Cardiac muscle cell (in vitro differentiated cells and primary cell): Measurements from ENCODE around the gene PADI6. TPM values are rescaled to one million over a fixed set of nuclear protein-coding genes. Genes with fewer than 3 reads are reported as not detected.

Source experiments
- DNase-seq, 2 donors: peaks; one replicate each; pipeline versions ENCODE4 v3.0.0 to v3.0.0-alpha.2; 2010 to 2017; ENCODE audit warnings: low read depth in 1 of 2, low spot score in 1 of 2
- H3K27ac ChIP-seq: fragments of 200-600 bp; sonication (generic); 2 replicates; pipeline ENCODE4 v1.5.1; 2016
- H3K27me3 ChIP-seq: fragments of 200-600 bp; sonication (generic); 2 replicates; pipeline ENCODE4 v1.6.0; 2016; ENCODE audit warnings: control low read depth
- H3K36me3 ChIP-seq: fragments of 200-600 bp; sonication (generic); 2 replicates; pipeline ENCODE4 v1.5.1; 2016; ENCODE audit warnings: control low read depth
- H3K4me1 ChIP-seq: fragments of 200-600 bp; sonication (generic); 2 replicates; pipeline ENCODE4 v1.8.1; 2017; ENCODE audit warnings: low read depth, mild to moderate bottlenecking, mixed run types
- H3K4me3 ChIP-seq: fragments of 200-600 bp; sonication (generic); 2 replicates; pipeline ENCODE4 v1.5.1; 2016; ENCODE audit warnings: mild to moderate bottlenecking
- H3K9me3 ChIP-seq: fragments of 200-600 bp; sonication (generic); 2 replicates; pipeline ENCODE4 v1.5.1; 2017; ENCODE audit warnings: low read depth, mild to moderate bottlenecking, control low read depth
- polyA plus RNA-seq: library from polyadenylated mRNA; unstranded; fragments of >200 nt; fragmentation: Nextera tagmentation; extraction: Ambion mirVana; gene quantifications from 2 replicates; pipeline ENCODE4 v1.2.1, GENCODE V29; 2016
- total RNA-seq: library from RNA; depleted of rRNA; stranded (reverse); fragments of >200 nt; gene quantifications from 2 replicates; pipeline ENCODE4 v1.2.3, GENCODE V29; 2016
- TF ChIP-seq, protein P1 (sequence below): IDR thresholded peaks from 2 replicates; pipeline ENCODE4 v1.5.1; 2012; ENCODE audit warnings: low read depth, mild to moderate bottlenecking, low read length

PADI6 gene
- total and polyA plus RNA-seq, 2 experiments from 2014 or later: not detected

DNA sequence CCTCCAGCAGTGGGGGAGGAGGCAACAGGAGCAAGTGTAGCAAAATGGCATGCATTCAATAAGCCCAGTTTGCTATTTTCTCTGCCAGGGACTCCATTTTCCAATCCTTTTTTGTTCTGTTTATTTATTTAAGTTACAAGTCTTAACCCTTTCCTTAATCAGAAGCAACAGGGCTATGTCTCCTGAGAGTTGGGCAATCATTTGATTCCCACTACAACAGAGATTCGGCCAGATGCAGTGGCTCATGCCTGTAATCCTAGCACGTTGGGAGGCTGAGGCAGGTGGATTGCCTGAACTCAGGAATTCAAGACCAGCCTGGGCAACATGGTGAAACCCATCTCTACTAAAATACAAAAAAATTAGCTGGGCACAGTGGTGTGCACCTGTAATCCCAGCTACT lies 42.0 kb downstream of the PADI6 start:
- Histone ChIP-seq H3K9me3 (no peaks in the 10 kb centered on the region), H3K4me3 (no peak overlapping the region), H3K27me3 (no peaks in the 10 kb centered on the region), H3K36me3 (peaks cover 70% of the 10 kb centered on the region), H3K27ac (no peak overlapping the region), H3K4me1 (no peaks in the 10 kb centered on the region)
- no peak for DNase-seq
- TF ChIP-seq, protein P1, sequence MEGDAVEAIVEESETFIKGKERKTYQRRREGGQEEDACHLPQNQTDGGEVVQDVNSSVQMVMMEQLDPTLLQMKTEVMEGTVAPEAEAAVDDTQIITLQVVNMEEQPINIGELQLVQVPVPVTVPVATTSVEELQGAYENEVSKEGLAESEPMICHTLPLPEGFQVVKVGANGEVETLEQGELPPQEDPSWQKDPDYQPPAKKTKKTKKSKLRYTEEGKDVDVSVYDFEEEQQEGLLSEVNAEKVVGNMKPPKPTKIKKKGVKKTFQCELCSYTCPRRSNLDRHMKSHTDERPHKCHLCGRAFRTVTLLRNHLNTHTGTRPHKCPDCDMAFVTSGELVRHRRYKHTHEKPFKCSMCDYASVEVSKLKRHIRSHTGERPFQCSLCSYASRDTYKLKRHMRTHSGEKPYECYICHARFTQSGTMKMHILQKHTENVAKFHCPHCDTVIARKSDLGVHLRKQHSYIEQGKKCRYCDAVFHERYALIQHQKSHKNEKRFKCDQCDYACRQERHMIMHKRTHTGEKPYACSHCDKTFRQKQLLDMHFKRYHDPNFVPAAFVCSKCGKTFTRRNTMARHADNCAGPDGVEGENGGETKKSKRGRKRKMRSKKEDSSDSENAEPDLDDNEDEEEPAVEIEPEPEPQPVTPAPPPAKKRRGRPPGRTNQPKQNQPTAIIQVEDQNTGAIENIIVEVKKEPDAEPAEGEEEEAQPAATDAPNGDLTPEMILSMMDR: no peak

- H3K27me3 ChIP-seq: no peaks in the 10 kb centered on the region
- H3K36me3 ChIP-seq: peaks cover 61% of the 10 kb centered on the region
- TF ChIP-seq, protein P1: no peak
- no peaks in the 10 kb centered on the region for H3K9me3 ChIP-seq
- no peak overlapping the region for H3K4me3 ChIP-seq
- no peak overlapping the region for H3K27ac ChIP-seq
- H3K4me1 ChIP-seq: peaks cover 6% of the 10 kb centered on the region
- no peak for DNase-seq
These were observed 44.4 kb downstream of the PADI6 start for GRCh38 chr1:17416389-17416788.

DNA sequence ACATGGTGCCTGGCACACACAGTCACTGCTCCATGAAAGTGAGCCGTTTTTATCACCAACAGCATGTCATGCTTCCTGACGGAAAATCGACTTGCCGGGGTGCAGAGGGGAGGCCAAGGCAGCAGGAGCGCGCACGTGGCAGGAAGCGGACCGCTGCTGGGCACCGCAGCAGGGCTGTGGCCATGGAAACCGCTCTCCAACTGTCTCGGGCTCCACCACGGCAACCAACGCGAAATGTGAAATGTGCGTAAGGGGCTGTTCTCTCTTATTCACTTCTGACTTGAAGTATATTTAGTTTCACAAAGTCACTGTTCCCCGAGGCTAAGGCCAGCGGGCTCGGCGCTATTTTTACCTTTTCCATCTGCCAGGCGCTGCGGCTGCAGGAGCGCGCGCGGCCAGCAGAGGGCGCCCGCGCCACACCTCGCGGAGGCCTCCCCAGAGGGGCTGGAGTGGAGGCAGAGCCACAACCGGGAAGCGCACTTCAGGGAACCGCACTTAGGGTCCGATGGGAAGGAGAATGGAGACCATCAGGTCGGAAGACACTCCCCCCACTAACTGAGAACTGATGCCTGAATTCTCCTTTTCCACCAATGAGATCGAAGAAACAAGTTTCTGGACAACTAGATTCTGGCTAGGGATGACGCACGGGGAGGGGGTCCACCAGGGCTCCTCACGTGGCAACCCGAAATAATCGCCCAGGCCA lies 47.8 kb downstream of the PADI6 start:
- Histone ChIP-seq H3K36me3 (peaks cover 43% of the 10 kb centered on the region), H3K27ac (peak overlapping the region; percentile 80), H3K27me3 (no peaks in the 10 kb centered on the region), H3K4me3 (no peak overlapping the region), H3K9me3 (no peaks in the 10 kb centered on the region), H3K4me1 (peaks cover 23% of the 10 kb centered on the region)
- DNase-seq: peak; percentile 65 to 84
- TF ChIP-seq, protein P1: peak; percentile 99

- H3K36me3 ChIP-seq: peaks cover 43% of the 10 kb centered on the region
These were observed 48.5 kb downstream of the PADI6 start for GRCh38 chr1:17420391-17420918.

GRCh38 chr1:17422461-17422860 lies 50.5 kb downstream of the PADI6 start:
- H3K4me1 ChIP-seq: peaks cover 30% of the 10 kb centered on the region
- peaks cover 43% of the 10 kb centered on the region for H3K36me3 ChIP-seq
- no peak overlapping the region for H3K4me3 ChIP-seq
- H3K27me3 ChIP-seq: no peaks in the 10 kb centered on the region
- H3K9me3 ChIP-seq: no peaks in the 10 kb centered on the region
- H3K27ac ChIP-seq: peak overlapping the region; percentile 74
- TF ChIP-seq, protein P1: no peak
- no peak for DNase-seq

More at GRCh38 chr1:17420391-17420918, 48.5 kb downstream of the PADI6 start:
- DNase-seq: no peak
- H3K4me3 ChIP-seq: no peak overlapping the region
- no peaks in the 10 kb centered on the region for H3K9me3 ChIP-seq
- peak overlapping the region; percentile 11 for H3K27ac ChIP-seq
- TF ChIP-seq, protein P1: no peak
- no peaks in the 10 kb centered on the region for H3K27me3 ChIP-seq
- peaks cover 29% of the 10 kb centered on the region for H3K4me1 ChIP-seq
